GM18505 (cell line): ENCODE data around the gene ZDHHC16.

Source experiments
- ATAC-seq: cut with Tn5 transposase; IDR thresholded peaks from one replicate; pipeline ENCODE4 v1.9.1; 2021; ENCODE audit not compliant: unreplicated experiment
- POLR2A ChIP-seq: IDR thresholded peaks from 4 replicates; pipeline ENCODE4 v1.6.1; 2011; ENCODE audit warnings: borderline replicate concordance; ENCODE audit not compliant: insufficient read depth, insufficient read length; ENCODE audit errors: extremely low read depth

The ZDHHC16 gene

DNA sequence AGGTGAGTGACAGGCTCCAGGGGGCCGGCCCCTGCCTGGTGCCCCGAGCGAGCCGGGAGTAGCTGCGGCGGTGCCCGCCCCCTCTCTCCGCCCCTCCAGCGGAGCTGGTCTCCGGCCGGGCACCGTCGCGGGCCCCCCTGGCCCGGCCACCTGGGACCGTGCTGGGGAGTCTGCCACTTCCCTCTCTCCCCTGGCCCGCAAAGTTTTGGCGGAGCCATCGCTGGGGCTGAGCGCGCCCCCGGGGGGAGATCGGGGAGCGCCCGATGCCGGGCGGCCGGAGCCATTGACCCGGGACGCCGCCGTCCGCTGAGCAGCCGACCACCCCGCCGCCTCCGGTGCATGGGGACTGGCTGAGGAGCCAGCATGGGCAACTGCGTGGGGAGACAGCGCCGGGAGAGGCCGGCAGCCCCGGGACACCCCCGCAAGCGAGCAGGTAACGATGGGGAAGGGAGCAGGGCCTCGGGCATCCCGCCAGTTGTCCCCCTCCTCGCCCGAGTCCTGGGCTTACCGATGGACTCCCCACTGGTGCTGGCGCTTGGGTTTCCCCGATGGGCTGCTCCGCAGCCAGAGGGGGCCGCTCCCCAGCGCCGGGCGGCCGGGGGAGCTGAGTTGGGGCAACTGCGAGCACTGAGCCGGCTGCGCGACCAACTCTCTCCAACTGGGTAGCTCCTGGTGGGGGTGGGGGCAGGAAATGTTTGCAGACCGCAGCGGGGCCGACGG is 53.0 kb downstream of the ZDHHC16 start, which contains the start of gene UBTD1:
Gene UBTD1 (plus strand): TSS at position 84 of the 720 bp plus-strand sequence. CDS start 280 bp downstream, at position 364.
- no peak for TF ChIP-seq POLR2A
- ATAC-seq, result peak; percentile 1

DNA sequence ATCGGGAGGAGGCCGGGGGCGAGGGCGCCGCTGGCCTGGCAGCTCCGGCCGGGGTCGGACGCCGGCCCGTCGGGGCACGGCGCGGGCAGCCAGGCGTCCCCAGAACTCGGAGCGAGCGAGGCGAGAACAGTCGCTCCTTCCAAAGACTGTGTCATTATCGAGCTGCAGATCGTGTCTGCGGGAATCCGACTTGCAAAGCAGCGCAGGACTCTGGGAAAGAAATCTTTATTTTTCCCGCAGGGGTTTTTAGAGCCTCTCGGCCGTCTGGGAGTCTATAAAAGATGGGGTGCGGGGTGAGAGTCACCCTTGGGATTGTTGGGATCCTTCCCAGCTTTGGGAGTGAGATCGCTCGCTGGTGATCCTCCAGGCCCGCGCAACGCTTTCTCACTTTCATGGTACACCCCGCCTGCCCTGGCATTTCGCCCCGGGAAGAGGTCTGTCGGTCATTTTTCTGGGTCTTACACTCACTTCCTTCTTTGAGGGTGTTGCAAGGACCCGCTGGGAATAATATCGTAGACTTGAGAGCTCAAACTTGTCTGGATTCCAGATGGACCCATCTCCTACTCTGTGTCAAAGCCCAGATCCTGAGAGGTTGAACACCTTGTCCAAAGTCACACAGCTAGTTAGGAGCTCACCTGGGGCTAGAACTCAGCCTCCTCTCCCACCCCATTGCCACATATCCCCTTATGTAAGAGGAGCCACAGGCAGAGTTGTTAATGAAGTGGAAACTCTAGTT is 53.8 kb downstream of the ZDHHC16 start:
- ATAC-seq, result no peak
- TF ChIP-seq POLR2A, result no peak

DNA sequence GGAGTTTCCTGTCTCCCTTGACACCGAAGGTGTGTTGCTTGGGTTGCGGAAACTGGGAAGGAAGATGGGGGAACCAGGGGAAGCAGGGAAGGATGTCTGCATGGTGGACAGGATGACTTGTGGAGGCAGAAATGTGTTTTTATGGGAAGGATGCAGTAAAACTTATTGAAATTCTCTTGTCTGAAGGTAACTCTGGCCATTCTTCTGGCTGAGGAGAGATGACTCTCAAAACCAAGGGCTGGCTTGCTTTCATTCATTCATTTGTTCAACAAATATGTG is 54.3 kb downstream of the ZDHHC16 start:
- TF ChIP-seq POLR2A, result no peak
- no peak for ATAC-seq

DNA sequence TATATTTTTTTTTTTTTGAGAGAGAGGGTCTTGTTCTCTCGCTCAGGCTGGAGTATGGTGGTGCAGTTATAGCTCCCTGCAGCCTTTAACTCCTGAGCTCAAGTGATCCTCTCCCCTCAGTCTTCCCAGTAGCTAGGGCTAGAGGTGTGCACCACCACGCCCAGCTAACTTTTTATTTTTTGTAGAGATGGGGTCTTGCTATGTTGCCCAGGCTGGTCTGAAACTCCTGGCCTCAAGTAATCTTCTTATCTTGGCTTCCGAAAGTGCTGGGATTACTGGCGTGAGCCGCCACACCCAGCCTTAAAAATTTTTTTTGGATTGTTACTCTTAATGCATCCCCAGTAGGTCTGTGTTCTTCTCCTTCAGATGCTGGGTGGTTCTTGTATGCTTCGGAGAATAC is 56.9 kb downstream of the ZDHHC16 start:
- no peak for ATAC-seq
- TF ChIP-seq POLR2A, result no peak

DNA sequence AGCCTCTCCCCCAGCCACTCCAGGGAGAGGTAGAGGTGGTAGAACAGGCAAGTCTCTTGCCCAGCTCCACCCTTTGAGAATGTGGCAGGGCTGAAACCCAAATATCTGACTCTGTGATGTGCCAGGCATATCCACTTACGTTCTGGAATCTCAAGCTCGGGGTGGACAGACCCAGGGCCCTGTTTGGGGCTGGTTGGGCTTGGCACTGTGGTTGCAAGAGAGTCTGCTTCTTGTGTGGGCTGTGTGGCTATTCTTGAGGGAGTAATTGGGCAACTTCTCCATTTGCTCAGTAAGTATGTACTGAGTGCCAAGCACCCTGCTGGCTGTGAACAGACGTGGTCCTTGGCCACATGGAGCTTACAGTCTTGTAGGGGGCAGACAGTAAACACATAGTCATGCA is 57.4 kb downstream of the ZDHHC16 start:
- TF ChIP-seq POLR2A, result no peak
- ATAC-seq, result no peak

DNA sequence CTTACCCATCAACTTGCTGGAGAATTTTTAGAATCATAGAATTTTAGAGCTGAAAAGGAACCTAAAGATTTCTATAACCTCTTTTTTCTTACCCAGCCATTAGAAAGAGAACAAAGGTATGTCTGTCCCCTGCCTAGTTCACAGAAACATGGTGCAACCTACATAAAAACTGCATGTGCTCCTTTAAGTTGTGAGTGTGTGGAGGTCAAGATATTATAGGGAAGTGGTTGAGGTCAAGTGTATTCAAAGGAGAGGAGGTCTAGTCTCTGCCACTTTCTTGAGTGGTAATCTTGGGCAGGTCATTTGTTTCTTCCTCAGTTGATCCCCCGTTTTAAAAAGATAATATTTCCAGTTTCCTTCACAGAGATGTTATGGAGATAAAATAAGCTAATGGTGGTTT is 59.2 kb downstream of the ZDHHC16 start:
- no peak for ATAC-seq
- TF ChIP-seq POLR2A, result no peak

DNA sequence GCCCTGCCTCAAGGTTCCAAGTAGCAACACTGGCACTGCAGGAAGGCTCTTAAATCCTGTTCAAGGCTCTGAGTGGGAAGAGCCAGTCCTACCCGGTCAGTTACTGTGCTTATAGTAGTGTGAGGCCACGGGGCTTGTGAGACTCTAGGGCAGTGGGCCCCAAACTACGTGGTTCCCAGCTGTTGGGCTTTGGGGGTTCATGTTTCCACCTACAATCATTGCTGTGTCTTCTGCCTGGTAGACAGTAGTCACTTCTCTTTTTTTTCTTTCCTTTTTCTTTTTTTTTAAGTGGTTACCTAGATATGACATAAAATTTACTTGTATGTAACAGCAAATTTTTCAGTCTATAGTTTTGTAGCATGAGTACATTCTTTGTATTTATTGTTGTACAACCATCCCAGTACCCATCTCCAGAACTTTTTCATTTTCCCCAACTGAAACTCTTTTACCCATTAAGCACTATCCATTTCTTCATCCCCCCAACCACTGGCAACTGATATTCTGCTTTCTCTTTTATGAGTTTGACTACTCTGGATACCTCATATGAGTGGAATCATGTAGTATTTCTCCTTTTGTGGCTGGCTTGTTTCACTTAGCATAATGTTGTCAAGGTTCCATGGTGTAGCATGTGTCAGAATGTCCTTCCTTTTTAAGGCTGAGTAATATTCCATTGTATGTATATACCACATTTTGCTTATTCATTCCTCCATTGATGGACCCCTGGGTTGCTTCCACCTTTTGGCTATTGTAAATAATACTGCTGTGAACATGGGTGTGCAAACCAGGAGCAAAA is 60.4 kb downstream of the ZDHHC16 start:
- TF ChIP-seq POLR2A, result no peak
- ATAC-seq, result no peak
